Upper lobe of left lung (tissue), 6 donors: ENCODE measurements around the gene HIRA. TPM values are rescaled to one million over a fixed set of nuclear protein-coding genes. Genes with fewer than 3 reads are reported as not detected.

Source experiments
- ATAC-seq, 2 donors: fragments of 200-7000 bp; cut with Tn5 transposase; one replicate each; pipeline ENCODE4 v1.9.1; 2022; ENCODE audit warnings: mild to moderate bottlenecking in 2 of 2, moderate library complexity in 2 of 2; ENCODE audit not compliant: low FRiP score in 2 of 2
- DNase-seq, 2 donors: peaks; one replicate each; pipeline ENCODE4 v3.0.0-alpha.2; 2019 to 2020
- H3K27ac ChIP-seq, 4 donors: fragments of 200-600 bp; sonication (generic); one replicate each; pipeline ENCODE4 v1.5.1; 2016 to 2019
- H3K27me3 ChIP-seq, 4 donors: fragments of 200-600 bp; sonication (generic); one replicate each; pipeline ENCODE4 v1.5.1; 2017 to 2019
- H3K36me3 ChIP-seq, 4 donors: fragments of 200-600 bp; sonication (generic); one replicate each; pipeline ENCODE4 v1.5.1; 2016 to 2019
- H3K4me1 ChIP-seq, 4 donors: fragments of 200-600 bp; sonication (generic); one replicate each; pipeline ENCODE4 v1.5.1; 2018 to 2019
- H3K4me3 ChIP-seq, 4 donors: fragments of 200-600 bp; sonication (generic); one replicate each; pipeline ENCODE4 v1.5.1; 2017 to 2019; ENCODE audit warnings: mild to moderate bottlenecking in 2 of 4, moderate library complexity in 1 of 4
- H3K9me3 ChIP-seq, 4 donors: fragments of 200-600 bp; sonication (generic); one replicate each; pipeline ENCODE4 v1.5.1; 2018 to 2019
- CTCF ChIP-seq, 6 experiments: fragments of 450-650 bp in 4 of 6; fragments of 200-600 bp in 2 of 6; sonication (generic) in 2 of 6; IDR thresholded peaks; one replicate each; pipeline ENCODE4 v1.5.1; 2016 to 2019; ENCODE audit warnings: antibody characterized with exemption in 6 of 6
- EP300 ChIP-seq, 4 donors: sonication (generic); formaldehyde crosslinking; IDR thresholded peaks; one replicate each; pipeline ENCODE4 v1.5.1; 2017; ENCODE audit warnings: antibody characterized with exemption in 4 of 4, control low read depth in 2 of 4
- POLR2A ChIP-seq, 4 donors: fragments of 450-650 bp; IDR thresholded peaks; one replicate each; pipeline ENCODE4 v1.5.1; 2016 to 2017; ENCODE audit warnings: antibody characterized with exemption in 4 of 4, mild to moderate bottlenecking in 2 of 4
- POLR2AphosphoS5 ChIP-seq, 2 donors: sonication (generic); formaldehyde crosslinking; IDR thresholded peaks; one replicate each; pipeline ENCODE4 v1.5.1; 2017; ENCODE audit warnings: antibody characterized with exemption in 2 of 2
- WGBS, 2 donors: methylation state at CpG; one replicate each; pipeline ENCODE4 v1.1.5; 2017 to 2018; 5-methylcytosine and 5-hydroxymethylcytosine counted together
- total RNA-seq, 6 donors: library from RNA; depleted of rRNA in 4 of 6; stranded (reverse); fragments of >200 nt in 4 of 6; gene quantifications; one replicate each; pipeline versions ENCODE4 v1.1.0 to v1.2.1, GENCODE V29; 2016 to 2021
- donor health status: DM: no; HTN: no; CAD: no; lungs with moderate emphysema.
- donor health status: DM: no; HTN: yes; CAD: no; lungs with severe emphysema.

Gene HIRA
- total RNA-seq, 6 donors from 2014 or later, result 9.9 to 27.5 (median 22.1) TPM

GRCh38 chr22:19401483-19401882 is 30.1 kb downstream of the HIRA start:
- Histone ChIP-seq H3K27me3 (no peaks in the 10 kb centered on the region), H3K9me3 (no peaks in the 10 kb centered on the region), H3K4me1 (no peaks in the 10 kb centered on the region), H3K27ac (no peak overlapping the region), H3K4me3 (no peak overlapping the region), H3K36me3 (peaks cover 15 to 80% (median 45%) of the 10 kb centered on the region in 4 donors)
- WGBS, 2 donors, result 95 to 98% methylated on average over 4 of the region's 4 CpGs
- DNase-seq (no peak), ATAC-seq (no peak)
- TF ChIP-seq CTCF (IDR thresholded peaks at IDR 0.05) (no peak), EP300 (IDR thresholded peaks at IDR 0.05) (no peak), POLR2AphosphoS5 (IDR thresholded peaks at IDR 0.05) (no peak), POLR2A (IDR thresholded peaks at IDR 0.05) (no peak)

GRCh38 chr22:19400881-19401280 is 30.7 kb downstream of the HIRA start:
- H3K27ac ChIP-seq, result no peak overlapping the region
- DNase-seq, result no peak
- TF ChIP-seq EP300 (IDR thresholded peaks at IDR 0.05) (no peak), CTCF (IDR thresholded peaks at IDR 0.05) (no peak), POLR2A (IDR thresholded peaks at IDR 0.05) (no peak), POLR2AphosphoS5 (IDR thresholded peaks at IDR 0.05) (no peak)
- H3K4me1 ChIP-seq, result no peaks in the 10 kb centered on the region
- H3K9me3 ChIP-seq, result no peaks in the 10 kb centered on the region
- ATAC-seq, result no peak
- H3K4me3 ChIP-seq, result no peak overlapping the region
- H3K27me3 ChIP-seq, result no peaks in the 10 kb centered on the region
- WGBS, 2 donors, result 96% methylated on average over 6 of the region's 6 CpGs
- peaks cover 12 to 80% (median 47%) of the 10 kb centered on the region in 4 donors for H3K36me3 ChIP-seq

GRCh38 chr22:19398652-19399051 is 32.9 kb downstream of the HIRA start:
- Histone ChIP-seq H3K27ac (no peak overlapping the region), H3K4me1 (no peaks in the 10 kb centered on the region), H3K27me3 (no peaks in the 10 kb centered on the region), H3K36me3 (peaks cover 7 to 84% (median 52%) of the 10 kb centered on the region in 4 donors), H3K9me3 (no peaks in the 10 kb centered on the region), H3K4me3 (no peak overlapping the region)
- TF ChIP-seq POLR2AphosphoS5 (IDR thresholded peaks at IDR 0.05) (no peak), POLR2A (IDR thresholded peaks at IDR 0.05) (no peak), EP300 (IDR thresholded peaks at IDR 0.05) (no peak), CTCF (IDR thresholded peaks at IDR 0.05) (no peak)
- 92% methylated on average over 2 of the region's 2 CpGs for WGBS, 2 donors
- DNase-seq (no peak), ATAC-seq (no peak)

- WGBS, 2 donors, result 91 to 96% methylated on average over 4 to 6 of the region's 6 CpGs
- TF ChIP-seq EP300 (IDR thresholded peaks at IDR 0.05) (no peak), POLR2A (IDR thresholded peaks at IDR 0.05) (no peak), POLR2AphosphoS5 (IDR thresholded peaks at IDR 0.05) (no peak), CTCF (IDR thresholded peaks at IDR 0.05) (no peak)
- DNase-seq (no peak), ATAC-seq (no peak)
- Histone ChIP-seq H3K27me3 (no peaks in the 10 kb centered on the region), H3K9me3 (no peaks in the 10 kb centered on the region), H3K4me1 (no peaks in the 10 kb centered on the region), H3K27ac (no peak overlapping the region), H3K4me3 (no peak overlapping the region), H3K36me3 (peaks cover 7 to 88% (median 56%) of the 10 kb centered on the region in 4 donors)
Observed at GRCh38 chr22:19398206-19398605, 33.3 kb downstream of the HIRA start.

GRCh38 chr22:19397734-19398104 is 33.8 kb downstream of the HIRA start:
- Histone ChIP-seq H3K27ac (no peak overlapping the region), H3K36me3 (peaks cover 7 to 93% (median 60%) of the 10 kb centered on the region in 4 donors), H3K4me1 (no peaks in the 10 kb centered on the region), H3K9me3 (no peaks in the 10 kb centered on the region), H3K27me3 (no peaks in the 10 kb centered on the region), H3K4me3 (no peak overlapping the region)
- TF ChIP-seq CTCF (IDR thresholded peaks at IDR 0.05) (no peak), EP300 (IDR thresholded peaks at IDR 0.05) (no peak), POLR2AphosphoS5 (IDR thresholded peaks at IDR 0.05) (no peak), POLR2A (IDR thresholded peaks at IDR 0.05) (no peak)
- no peak for ATAC-seq
- 95 to 96% methylated on average over 3 of the region's 3 CpGs for WGBS, 2 donors
- DNase-seq, result no peak
